SK-N-SH (cell line): ENCODE measurements around the gene STX2. TPM values are rescaled to one million over a fixed set of nuclear protein-coding genes. Genes with fewer than 3 reads are reported as not detected.

Source experiments
- CTCF ChIA-PET: fragments of 300-600, 350-600 bp; formaldehyde crosslinking; extraction: SDS; loops from one replicate; lab custom pipeline; 2021; lab: Yijun Ruan, JAX
- POLR2A ChIA-PET: fragments of 350-600 bp; sonication (Branson Sonifier 250); formaldehyde crosslinking; extraction: SDS; loops from one replicate; lab custom pipeline; 2020; ENCODE audit warnings: antibody characterized with exemption, inconsistent platforms; lab: Yijun Ruan, JAX
- DNase-seq: peaks from one replicate; pipeline ENCODE4 v3.0.0; 2012
- H2AFZ ChIP-seq: fragments of 200-600 bp; sonication (generic); 2 replicates; pipeline ENCODE4 v1.8.1; 2016; ENCODE audit warnings: antibody characterized with exemption, mild to moderate bottlenecking, low read depth
- H3F3A ChIP-seq: fragments of 200-600 bp; sonication (generic); replicated peaks from 2 replicates; pipeline ENCODE3; 2016; ENCODE audit warnings: antibody characterized with exemption, mild to moderate bottlenecking; ENCODE audit not compliant: insufficient read depth
- H3K27ac ChIP-seq, 2 experiments: fragments of 200-500 bp in 1 of 2; fragments of 200-600 bp in 1 of 2; sonication (Bioruptor generic) in 1 of 2; sonication (generic), shearing (Covaris generic) in 1 of 2; 2 replicates each; pipeline versions ENCODE4 v1.5.1 to v1.6.1; 2014 to 2016; ENCODE audit warnings: low read depth in 2 of 2, inconsistent platforms in 1 of 2, low read length in 1 of 2, mild to moderate bottlenecking in 1 of 2, mixed read lengths in 1 of 2
- H3K27me3 ChIP-seq: fragments of 200-600 bp; sonication (generic), shearing (Covaris generic); 2 replicates; pipeline ENCODE4 v1.6.1; 2016; ENCODE audit warnings: mixed run types; ENCODE audit not compliant: insufficient read depth
- H3K36me3 ChIP-seq, 2 experiments: fragments of 200-500 bp in 1 of 2; fragments of 200-600 bp in 1 of 2; sonication (Bioruptor generic) in 1 of 2; sonication (generic) in 1 of 2; replicated peaks in 1 of 2; 2 replicates each; pipeline versions ENCODE3 to v1.5.1; 2014 to 2016; ENCODE audit warnings: low read length in 1 of 2, mild to moderate bottlenecking in 1 of 2; ENCODE audit not compliant: insufficient read depth in 2 of 2, control insufficient read depth in 1 of 2
- H3K4me1 ChIP-seq, 2 experiments: fragments of 200-500 bp in 1 of 2; fragments of 200-600 bp in 1 of 2; sonication (Bioruptor generic) in 1 of 2; sonication (generic), shearing (Covaris generic) in 1 of 2; 2 replicates each; pipeline versions ENCODE4 v1.5.1 to v1.6.1; 2014 to 2016; ENCODE audit warnings: low read depth in 1 of 2, low read length in 1 of 2, mixed run types in 1 of 2; ENCODE audit not compliant: insufficient read depth in 2 of 2, control insufficient read depth in 1 of 2
- H3K4me2 ChIP-seq: fragments of 200-600 bp; sonication (generic), shearing (Covaris generic); 2 replicates; pipeline ENCODE4 v1.6.1; 2017; ENCODE audit warnings: mixed run types
- H3K4me3 ChIP-seq, 2 experiments: fragments of 200-500 bp in 1 of 2; fragments of 200-600 bp in 1 of 2; sonication (Bioruptor generic) in 1 of 2; sonication (generic), shearing (Covaris generic) in 1 of 2; 2 replicates each; pipeline versions ENCODE4 v1.5.1 to v1.8.1; 2014 to 2016; ENCODE audit warnings: low read depth in 2 of 2, inconsistent platforms in 1 of 2, low read length in 1 of 2, mild to moderate bottlenecking in 1 of 2, mixed read lengths in 1 of 2, moderate library complexity in 1 of 2
- H3K79me2 ChIP-seq: fragments of 200-600 bp; sonication (generic); 2 replicates; pipeline ENCODE4 v1.8.1; 2017; ENCODE audit warnings: mild to moderate bottlenecking; ENCODE audit not compliant: insufficient read depth
- H3K9ac ChIP-seq: fragments of 200-600 bp; sonication (generic); 2 replicates; pipeline ENCODE4 v1.6.1; 2017; ENCODE audit warnings: mixed run types
- H3K9me2 ChIP-seq: fragments of 200-600 bp; sonication (generic); 2 replicates; pipeline ENCODE4 v1.6.1; 2017; ENCODE audit warnings: mixed run types
- H3K9me3 ChIP-seq: fragments of 200-600 bp; sonication (generic); 2 replicates; pipeline ENCODE4 v1.6.1; 2017; ENCODE audit warnings: mixed run types, mild to moderate bottlenecking, moderate library complexity
- H4K20me1 ChIP-seq: fragments of 200-600 bp; sonication (generic); 2 replicates; pipeline ENCODE4 v1.6.1; 2017; ENCODE audit warnings: mild to moderate bottlenecking, mixed run types; ENCODE audit not compliant: insufficient read depth
- EP300 ChIP-seq, 2 experiments: IDR thresholded peaks; 2 replicates each; pipeline versions ENCODE4 v1.4.0 to v1.6.1; 2012; ENCODE audit warnings: borderline replicate concordance in 1 of 2, low read depth in 1 of 2, low read length in 1 of 2
- EZH2phosphoT487 ChIP-seq: fragments of 200-600 bp; sonication (generic); IDR thresholded peaks from 2 replicates; pipeline ENCODE4 v1.6.1; 2017; ENCODE audit warnings: low read depth, mixed run types, mild to moderate bottlenecking, antibody characterized with exemption, moderate library complexity, borderline replicate concordance
- FOSL2 ChIP-seq: IDR thresholded peaks from 2 replicates; pipeline ENCODE4 v1.4.0; 2012; ENCODE audit warnings: low read depth, mild to moderate bottlenecking, moderate library complexity, borderline replicate concordance
- FOXJ3 ChIP-seq: sonication (generic); formaldehyde crosslinking; IDR thresholded peaks from 2 replicates; pipeline ENCODE4 v1.5.1; 2020; ENCODE audit warnings: mild to moderate bottlenecking, missing genetic modification reagents
- FOXM1 ChIP-seq: IDR thresholded peaks from 2 replicates; pipeline ENCODE4 v1.4.0; 2012; ENCODE audit warnings: low read depth, mild to moderate bottlenecking
- GATA2 ChIP-seq: sonication (generic); formaldehyde crosslinking; IDR thresholded peaks from 2 replicates; pipeline ENCODE4 v1.5.0; 2020; ENCODE audit warnings: mild to moderate bottlenecking, missing genetic modification reagents
- MAX ChIP-seq: IDR thresholded peaks from 2 replicates; pipeline ENCODE4 v1.4.0; 2012; ENCODE audit warnings: low read depth
- MXI1 ChIP-seq: IDR thresholded peaks from 2 replicates; pipeline ENCODE4 v1.6.1; 2012; ENCODE audit warnings: mild to moderate bottlenecking, low read depth, low read length, improper control_type of control experiment
- NRF1 ChIP-seq: IDR thresholded peaks from 2 replicates; pipeline ENCODE4 v1.6.1; 2012; ENCODE audit warnings: low read depth, mild to moderate bottlenecking, low read length
- PBX3 ChIP-seq: IDR thresholded peaks from 2 replicates; pipeline ENCODE4; 2012
- RAD21 ChIP-seq: IDR thresholded peaks from 2 replicates; pipeline ENCODE4 v1.6.1; 2012; ENCODE audit warnings: mild to moderate bottlenecking, low read length
- RCOR1 ChIP-seq: fragments of 150-350 bp; IDR thresholded peaks from 2 replicates; pipeline ENCODE4 v1.6.1; 2017; ENCODE audit warnings: antibody characterized with exemption, low read length
- REST ChIP-seq: IDR thresholded peaks from 2 replicates; pipeline ENCODE4 v1.6.1; 2012; ENCODE audit warnings: mild to moderate bottlenecking, low read depth, low read length, moderate library complexity
- RFX5 ChIP-seq: IDR thresholded peaks from 2 replicates; pipeline ENCODE4 v1.6.1; 2012; ENCODE audit warnings: mild to moderate bottlenecking, improper control_type of control experiment, low read length
- SMC3 ChIP-seq: IDR thresholded peaks from 2 replicates; pipeline ENCODE4 v1.6.1; 2012; ENCODE audit warnings: low read depth, low read length, improper control_type of control experiment
- TAF1 ChIP-seq: IDR thresholded peaks from 2 replicates; pipeline ENCODE4 v1.6.1; 2012; ENCODE audit warnings: low read depth, mild to moderate bottlenecking, low read length, moderate library complexity, borderline replicate concordance
- TCF12 ChIP-seq: IDR thresholded peaks from 2 replicates; pipeline ENCODE4 v1.4.0; 2012
- TEAD4 ChIP-seq: IDR thresholded peaks from 2 replicates; pipeline ENCODE4 v1.4.0; 2012; ENCODE audit warnings: mild to moderate bottlenecking, borderline replicate concordance; ENCODE audit not compliant: insufficient read depth
- YY1 ChIP-seq: IDR thresholded peaks from 2 replicates; pipeline ENCODE4 v1.4.0; 2012; ENCODE audit warnings: low read depth, mild to moderate bottlenecking
- WGBS: methylation state at CpG from one replicate; pipeline ENCODE4 v1.1.6; 2017; ENCODE audit warnings: low lambda C conversion rate; 5-methylcytosine and 5-hydroxymethylcytosine counted together
- polyA plus RNA-seq, 3 experiments: library from polyadenylated mRNA; depleted of rRNA; stranded (reverse); fragments of >200 nt; gene quantifications; 2 replicates each; pipeline ENCODE4 v1.2.3, GENCODE V29; 2012
- TF ChIP-seq, protein P1 (sequence below): IDR thresholded peaks from 2 replicates; pipeline ENCODE4 v1.4.0; 2012; ENCODE audit warnings: low read depth, borderline replicate concordance

Gene STX2
- polyA plus RNA-seq, 1 of the 3 experiments (the other 2 are of a cell fraction) = 25.1 TPM

DNA sequence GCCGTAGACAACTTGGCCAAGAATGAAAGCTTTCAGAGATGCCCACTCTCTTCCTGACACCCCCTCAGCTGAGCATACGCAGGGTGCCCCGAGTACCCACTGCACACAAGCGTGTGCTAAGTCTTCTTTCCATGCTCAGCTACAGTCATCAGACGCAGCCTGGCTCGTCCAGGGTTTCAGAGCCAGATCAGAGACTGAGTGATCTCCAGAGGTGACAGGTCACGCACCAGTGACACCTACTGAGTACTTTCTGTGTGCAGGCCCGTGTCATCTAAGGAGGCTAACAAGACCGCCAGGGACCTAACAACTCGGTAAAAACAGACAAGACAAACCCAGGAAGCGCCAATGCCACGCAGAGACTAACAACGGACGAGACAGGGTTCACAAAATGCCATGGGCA lies 25.1 kb downstream of the STX2 start (continued):
- no peak for TF ChIP-seq MAX
- TF ChIP-seq RAD21 = no peak
- no peak for TF ChIP-seq MXI1
- no peak for TF ChIP-seq SMC3
- TF ChIP-seq TAF1 = no peak
- TF ChIP-seq TCF12 = no peak
- no peak for TF ChIP-seq EZH2phosphoT487
- TF ChIP-seq YY1 = no peak

GRCh38 chr12:130813436-130813835 lies 25.6 kb downstream of the STX2 start:
- Histone ChIP-seq H4K20me1 (0 out of 2 replicates have a peak, but pooled peaks cover 4% of the 10 kb centered on the region), H2AFZ (no peak overlapping the region), H3K36me3 (peaks cover 23 to 45% of the 10 kb centered on the region in 2 experiments), H3K27me3 (no peaks in the 10 kb centered on the region), H3K79me2 (peaks cover 16% of the 10 kb centered on the region), H3K9ac (no peak overlapping the region), H3K4me1 (peaks cover 0 to 21% of the 10 kb centered on the region in 2 experiments; a peak in 2 of 4 replicates), H3K4me2 (no peak overlapping the region), H3K9me3 (no peaks in the 10 kb centered on the region), H3K9me2 (no peaks in the 10 kb centered on the region), H3K27ac (no peak overlapping the region), H3K4me3 (no peak overlapping the region), H3F3A (no peaks in the 10 kb centered on the region)
- TF ChIP-seq NRF1 (no peak), GATA2 (CRISPR knock-in tag) (no peak)
- WGBS = 96% methylated on average over 5 of the region's 10 CpGs
- ChIA-PET CTCF (interaction anchor here (1.0 to 1.6 kb wide), 4 partner anchors 11 to 50 kb away, joined by 3 to 6 read pairs (median 4); no protein-coding TSS in a partner anchor), POLR2A (no interaction called here)
- DNase-seq = no peak

DNA sequence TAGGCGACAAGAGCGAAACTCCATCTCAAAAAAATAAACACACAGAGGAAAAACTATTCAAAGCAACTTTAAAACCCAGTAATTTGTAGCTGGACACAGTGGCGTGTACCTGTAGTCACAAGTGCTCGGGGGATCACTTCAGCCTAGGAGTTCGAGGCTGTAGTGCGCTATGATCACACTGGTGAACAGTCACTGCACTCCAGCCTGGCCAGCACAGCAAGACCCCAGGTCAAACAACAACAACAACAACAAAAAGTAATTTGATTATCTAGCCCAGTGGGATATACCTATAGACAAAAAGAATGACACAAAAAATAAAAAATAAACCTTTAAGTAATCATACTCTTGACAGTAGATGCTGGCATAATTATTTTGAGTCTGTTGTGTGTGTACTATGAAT lies 29.3 kb downstream of the STX2 start:
- H4K20me1 ChIP-seq = no peaks in the 10 kb centered on the region
- H3K4me2 ChIP-seq = no peak overlapping the region
- H3K4me1 ChIP-seq = no peaks in the 10 kb centered on the region
- DNase-seq = no peak
- H3K9me3 ChIP-seq = no peaks in the 10 kb centered on the region
- H2AFZ ChIP-seq = no peak overlapping the region
- H3K27ac ChIP-seq = no peak overlapping the region
- WGBS = 79% methylated on average over 6 of the region's 6 CpGs
- ChIA-PET POLR2A (interaction anchor here (0.5 kb wide), 1 partner anchor 31 kb away, joined by 3 read pairs; no protein-coding TSS in a partner anchor), CTCF (interaction anchor here (1.3 kb wide), 1 partner anchor 474 kb away, joined by 3 read pairs; no protein-coding TSS in a partner anchor)
- H3K9ac ChIP-seq = no peak overlapping the region
- H3K4me3 ChIP-seq = no peak overlapping the region
- H3F3A ChIP-seq = no peaks in the 10 kb centered on the region
- peaks cover 30 to 60% of the 10 kb centered on the region in 2 experiments for H3K36me3 ChIP-seq
- H3K27me3 ChIP-seq = no peaks in the 10 kb centered on the region
- H3K9me2 ChIP-seq = no peaks in the 10 kb centered on the region
- H3K79me2 ChIP-seq = no peaks in the 10 kb centered on the region; the same call in none of the 2 replicates
- TF ChIP-seq FOSL2 (no peak), RAD21 (no peak), TEAD4 (no peak), TCF12 (no peak), PBX3 (no peak), RCOR1 (no peak), FOXM1 (no peak), EZH2phosphoT487 (no peak), EP300 (IDR thresholded peaks at IDR 0.05; ENCODE audit: borderline replicate concordance in 1 of 2, low read depth in 1 of 2, low read length in 1 of 2) (no peak), RFX5 (no peak), REST (no peak), FOXJ3 (CRISPR knock-in tag) (no peak), YY1 (no peak), MXI1 (no peak)
- TF ChIP-seq, protein P1, sequence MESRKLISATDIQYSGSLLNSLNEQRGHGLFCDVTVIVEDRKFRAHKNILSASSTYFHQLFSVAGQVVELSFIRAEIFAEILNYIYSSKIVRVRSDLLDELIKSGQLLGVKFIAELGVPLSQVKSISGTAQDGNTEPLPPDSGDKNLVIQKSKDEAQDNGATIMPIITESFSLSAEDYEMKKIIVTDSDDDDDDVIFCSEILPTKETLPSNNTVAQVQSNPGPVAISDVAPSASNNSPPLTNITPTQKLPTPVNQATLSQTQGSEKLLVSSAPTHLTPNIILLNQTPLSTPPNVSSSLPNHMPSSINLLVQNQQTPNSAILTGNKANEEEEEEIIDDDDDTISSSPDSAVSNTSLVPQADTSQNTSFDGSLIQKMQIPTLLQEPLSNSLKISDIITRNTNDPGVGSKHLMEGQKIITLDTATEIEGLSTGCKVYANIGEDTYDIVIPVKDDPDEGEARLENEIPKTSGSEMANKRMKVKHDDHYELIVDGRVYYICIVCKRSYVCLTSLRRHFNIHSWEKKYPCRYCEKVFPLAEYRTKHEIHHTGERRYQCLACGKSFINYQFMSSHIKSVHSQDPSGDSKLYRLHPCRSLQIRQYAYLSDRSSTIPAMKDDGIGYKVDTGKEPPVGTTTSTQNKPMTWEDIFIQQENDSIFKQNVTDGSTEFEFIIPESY = no peak
